Ecto neural progenitor cell (in vitro differentiated cells): Measurements from ENCODE around the gene BMP6.
"Not testable (repeated sequence)": the region's sequence is repeated elsewhere in the genome, so short reads cannot be mapped to it uniquely, and the experiment has no call there.

Experiments
- DNase-seq: peaks from one replicate; pipeline ENCODE4 v3.0.0-alpha.2; 2018; ENCODE audit warnings: low spot score

Gene BMP6

DNA sequence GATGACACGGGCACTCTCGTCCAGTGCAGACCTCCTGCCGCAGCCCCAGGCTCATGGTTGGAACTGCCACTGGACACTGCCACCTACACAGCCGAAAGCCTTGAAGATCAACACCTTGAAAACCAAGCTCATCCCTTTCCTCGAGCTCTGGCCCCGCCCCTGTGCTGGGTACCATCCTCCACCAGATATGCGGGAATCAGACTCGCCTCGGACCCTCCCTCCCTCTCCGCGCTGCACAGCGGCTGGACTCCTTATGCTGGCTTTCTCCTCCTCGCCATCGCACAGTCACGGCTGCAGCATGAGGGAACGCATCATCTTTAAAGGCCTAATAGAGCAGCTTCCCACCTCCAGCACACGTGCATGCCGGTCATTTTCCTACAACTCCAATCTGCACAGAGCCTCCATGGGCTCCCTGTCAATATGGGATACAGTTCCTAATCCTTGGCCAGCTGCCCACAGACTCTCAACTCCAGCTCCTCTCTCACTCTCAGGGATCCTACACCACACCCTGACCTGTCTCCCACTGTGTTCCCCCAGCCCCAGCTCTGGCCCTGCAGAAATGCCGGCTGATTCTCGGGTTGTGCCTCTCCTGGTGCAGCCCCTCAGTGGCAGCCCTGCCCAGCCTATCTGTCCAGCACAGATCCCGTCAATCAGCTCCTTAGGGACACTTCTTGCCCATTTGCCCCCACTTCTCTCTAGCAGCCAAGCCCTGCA, 161.5 kb downstream of the BMP6 start:
- no peak for DNase-seq

DNA sequence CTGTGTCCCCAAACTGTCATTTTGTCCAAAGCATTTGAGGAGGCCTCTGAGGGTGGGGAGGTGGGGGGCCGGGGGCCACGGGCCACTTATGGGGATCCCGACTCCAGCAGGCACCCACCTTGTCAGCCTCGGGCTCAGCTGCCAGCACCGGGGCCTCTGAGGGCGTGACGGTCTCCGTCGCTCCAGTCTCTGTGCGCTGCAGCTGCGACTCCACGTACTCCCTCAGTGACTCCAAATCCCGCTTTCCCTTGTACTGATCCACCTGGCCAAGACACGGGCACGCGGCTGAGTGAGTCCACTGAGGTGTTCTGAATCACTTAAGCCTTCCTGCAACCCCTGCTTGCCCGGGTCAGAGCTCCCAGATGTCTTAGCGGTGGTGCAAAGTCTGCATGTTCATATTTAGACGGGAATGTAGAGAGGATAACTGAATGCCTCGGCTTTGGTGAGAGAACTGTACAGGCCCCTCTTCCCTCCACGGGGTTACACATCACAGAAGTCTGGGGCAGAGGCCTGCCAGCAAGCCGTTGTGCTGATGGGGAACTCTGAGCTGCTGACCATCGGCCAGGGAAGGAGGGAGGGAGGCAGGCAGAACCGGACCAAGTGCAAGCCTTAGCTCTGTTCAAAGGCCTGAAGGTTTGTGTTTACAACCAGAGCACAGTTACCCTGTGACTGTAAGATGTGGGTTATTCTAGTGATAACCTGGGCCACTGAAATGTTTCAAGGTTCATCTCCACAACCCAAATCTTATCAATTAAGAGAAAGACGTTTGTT, 162.9 kb downstream of the BMP6 start:
- no peak for DNase-seq

DNA sequence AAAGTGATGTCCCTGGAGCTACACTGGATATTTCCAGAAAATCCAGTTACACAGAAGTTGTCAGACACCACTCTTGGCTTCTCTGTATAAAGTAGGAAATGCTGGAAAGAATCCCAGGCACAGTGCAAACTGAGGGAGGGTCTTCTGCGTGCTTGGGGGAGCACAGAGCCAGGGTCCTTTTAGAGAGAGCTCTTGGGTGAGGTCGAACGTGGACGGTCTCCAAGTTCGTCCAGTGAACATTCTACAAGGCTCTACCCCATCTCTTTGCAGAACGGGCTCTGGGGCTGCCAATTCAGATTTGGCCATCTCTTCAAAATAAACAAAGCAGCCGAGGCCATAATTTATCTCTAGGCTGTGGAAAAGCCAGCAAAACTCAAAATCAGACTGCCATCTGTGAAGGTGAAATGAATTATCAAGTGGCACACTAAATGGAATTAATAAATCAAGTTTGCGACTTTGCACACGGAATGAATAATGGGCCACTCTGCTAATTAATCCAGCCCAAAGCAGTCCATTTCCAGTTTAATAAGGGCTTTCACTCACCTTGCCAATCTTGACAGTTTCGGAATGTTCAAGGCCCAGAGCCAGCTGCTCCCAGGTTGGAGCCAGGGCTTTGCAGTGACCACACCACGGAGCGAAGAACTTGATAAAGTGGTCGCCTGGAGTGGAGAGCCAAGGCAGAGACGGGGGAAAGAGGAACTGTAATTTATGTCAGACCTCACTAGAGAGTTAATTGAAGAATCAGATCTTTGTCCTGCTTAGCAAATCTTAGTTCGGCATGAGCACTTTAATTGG, 165.4 kb downstream of the BMP6 start:
- no peak for DNase-seq

DNA sequence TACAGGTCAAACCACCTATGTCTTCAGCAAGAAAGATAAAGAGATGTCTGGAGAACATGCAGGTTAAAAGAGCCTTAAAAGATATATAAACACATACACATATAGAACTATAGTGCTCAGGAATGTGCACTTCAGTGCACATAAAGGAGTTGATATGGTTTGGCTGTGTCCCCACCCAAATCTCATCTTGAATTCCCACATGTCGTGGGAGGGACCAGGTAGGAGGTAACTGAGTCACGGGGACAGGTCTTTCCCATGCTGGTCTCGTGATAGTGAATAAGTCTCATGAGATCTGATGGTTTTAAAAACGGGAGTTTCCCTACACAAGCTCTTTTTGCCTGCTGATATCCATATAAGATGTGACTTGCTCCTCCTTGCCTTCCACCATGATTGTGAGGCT, 166.5 kb downstream of the BMP6 start:
- DNase-seq = not testable (repeated sequence)

DNA sequence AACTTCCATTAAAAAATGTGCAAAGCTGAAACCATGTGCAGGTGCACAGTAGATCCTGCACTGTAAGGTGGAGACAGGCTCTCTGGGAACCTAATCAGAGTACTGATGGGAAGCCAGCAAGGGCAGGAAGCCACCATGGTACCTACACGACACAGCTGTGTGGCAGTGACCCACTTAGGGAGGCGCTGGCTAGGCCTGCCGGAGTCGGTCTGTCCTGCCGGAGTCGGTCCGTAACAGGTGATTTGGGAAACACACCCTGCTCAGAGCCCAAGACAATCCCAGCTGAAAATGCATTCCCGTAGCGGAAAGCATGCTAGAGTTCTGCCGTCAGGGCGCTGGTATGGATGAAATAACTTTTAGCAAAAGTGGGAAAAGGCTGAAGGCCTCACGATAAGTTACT, 167.4 kb downstream of the BMP6 start:
- DNase-seq = no peak

DNA sequence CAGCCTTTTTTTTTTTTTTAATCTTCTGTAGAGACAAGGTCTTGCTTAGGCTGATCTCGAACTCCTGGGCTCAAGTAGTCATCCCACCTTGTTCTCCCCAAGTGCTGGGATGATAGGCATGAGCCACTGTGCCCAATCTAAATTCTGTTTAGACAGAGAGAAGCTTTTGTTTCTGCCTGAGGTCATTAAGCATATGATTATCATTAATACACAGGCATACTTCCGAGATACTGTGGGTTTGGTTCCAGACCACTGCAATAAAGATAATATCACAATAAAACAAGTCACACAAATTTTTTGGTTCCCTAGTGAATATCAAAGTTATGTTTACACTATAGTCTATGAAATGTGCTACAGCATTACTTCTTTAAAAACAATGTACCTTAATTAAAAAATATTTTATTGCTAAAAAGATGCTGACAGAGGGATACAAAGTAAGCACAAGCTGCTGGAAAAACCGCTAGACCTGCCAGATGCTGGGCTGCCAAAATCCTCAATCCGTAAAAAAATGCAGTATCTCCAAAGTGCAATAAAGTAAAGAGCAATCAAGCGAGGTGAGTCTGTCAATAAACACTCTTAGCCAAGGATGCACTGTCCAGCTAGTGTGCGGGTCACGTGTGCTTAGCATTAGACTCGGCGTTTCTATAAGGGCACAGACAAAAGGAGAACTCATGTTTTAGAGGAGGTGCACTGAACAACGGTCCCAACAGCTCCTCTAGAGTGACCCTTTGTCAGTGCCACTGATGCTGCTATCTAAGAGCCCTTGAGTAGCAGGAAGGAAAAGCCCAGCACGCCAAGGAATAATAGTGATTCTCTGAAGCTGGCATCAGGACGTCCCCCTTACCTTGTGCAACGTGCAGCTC, 168.6 kb downstream of the BMP6 start:
- DNase-seq = no peak

DNA sequence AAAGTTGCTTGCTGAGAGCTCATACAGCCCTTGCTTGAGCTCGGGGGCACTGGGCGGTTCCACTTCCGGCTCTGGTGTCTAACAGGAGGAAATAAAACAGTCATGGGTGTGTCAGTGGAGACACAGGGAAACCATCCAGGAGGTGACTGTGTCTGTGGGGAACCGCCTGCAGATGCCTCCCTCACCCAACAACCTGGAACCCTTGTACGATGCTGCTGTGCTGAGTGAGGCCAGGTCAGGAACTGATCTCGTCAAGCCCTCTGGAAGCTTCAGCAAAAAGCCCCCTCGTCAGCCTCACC, 169.2 kb downstream of the BMP6 start:
- DNase-seq = no peak

DNA sequence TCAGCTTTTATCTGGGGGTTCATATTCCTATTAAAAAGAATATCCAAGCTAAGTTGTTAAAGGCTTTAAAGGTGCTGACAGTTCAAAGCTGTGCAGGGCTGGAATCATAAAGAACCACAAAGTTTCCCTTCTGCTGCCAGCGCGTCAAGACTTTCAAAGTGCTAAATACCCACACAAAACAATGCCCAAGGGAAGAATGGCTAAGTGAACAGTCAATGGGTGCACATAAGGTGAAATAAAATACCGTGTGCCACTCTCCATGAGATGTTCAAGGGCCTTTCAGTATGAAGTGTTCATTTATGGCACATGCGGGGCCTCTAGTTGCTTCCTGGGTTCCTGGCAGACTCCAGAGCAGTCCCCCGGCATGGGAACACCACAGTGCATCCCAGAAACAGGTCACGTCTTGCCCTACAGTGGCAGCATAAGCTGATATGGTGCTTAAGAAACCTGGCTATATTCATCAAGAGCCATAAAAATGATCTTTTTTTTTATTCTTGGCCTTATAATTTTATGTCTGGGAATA, 170.6 kb downstream of the BMP6 start:
- no peak for DNase-seq

DNA sequence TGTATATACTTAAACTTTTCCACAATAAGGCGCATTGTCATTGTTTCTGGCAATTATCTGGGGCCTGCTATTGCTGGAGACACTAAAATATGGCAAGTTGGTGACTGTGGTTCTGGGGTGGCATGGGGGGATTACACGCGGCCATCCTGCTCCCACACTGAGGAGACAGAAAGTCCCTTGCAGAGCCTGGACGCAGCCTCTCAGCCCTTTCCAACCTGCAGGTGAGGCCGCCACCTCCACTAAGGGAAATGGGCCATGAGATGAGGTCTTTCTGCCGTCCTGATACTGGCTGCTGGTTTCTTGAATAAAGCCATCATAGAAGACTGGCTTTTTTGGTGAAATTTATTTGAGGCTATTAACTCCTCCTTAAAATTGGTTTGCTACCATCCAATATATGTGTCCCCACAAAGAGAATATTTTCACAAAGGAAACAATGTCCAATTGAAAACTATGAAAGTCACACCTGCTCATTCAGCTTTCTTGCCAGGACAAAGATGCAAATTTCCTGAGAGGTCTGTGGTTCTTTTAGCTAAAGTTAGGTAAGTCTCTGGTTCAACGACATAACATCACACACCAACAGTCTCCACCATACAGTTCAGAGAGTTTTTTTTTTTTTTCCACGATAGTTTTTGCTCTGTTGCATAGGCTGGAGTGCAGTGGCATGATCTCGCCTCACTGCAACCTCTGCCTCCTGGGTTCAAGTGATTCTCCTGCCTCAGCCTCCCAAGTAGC, 171.7 kb downstream of the BMP6 start:
- DNase-seq = no peak

DNA sequence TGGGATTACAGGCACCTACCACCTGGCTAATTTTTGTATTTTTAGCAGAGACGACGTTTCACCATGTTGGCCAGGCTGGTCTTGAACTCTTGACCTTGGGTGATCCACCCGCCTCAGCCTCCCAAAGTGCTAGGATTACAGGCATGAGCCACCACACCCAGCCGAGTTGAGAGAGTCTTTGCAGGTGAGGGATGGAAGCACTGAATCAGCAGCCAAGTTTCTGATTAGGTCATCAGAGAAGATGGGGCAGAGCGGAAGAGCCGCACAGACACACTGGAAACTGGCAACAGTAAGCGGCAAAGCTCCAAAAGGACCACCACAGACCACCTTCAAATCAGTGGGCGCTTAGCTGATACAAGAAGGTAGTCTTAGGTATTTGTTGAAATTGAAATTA, 172.3 kb downstream of the BMP6 start:
- DNase-seq = not testable (repeated sequence)

DNA sequence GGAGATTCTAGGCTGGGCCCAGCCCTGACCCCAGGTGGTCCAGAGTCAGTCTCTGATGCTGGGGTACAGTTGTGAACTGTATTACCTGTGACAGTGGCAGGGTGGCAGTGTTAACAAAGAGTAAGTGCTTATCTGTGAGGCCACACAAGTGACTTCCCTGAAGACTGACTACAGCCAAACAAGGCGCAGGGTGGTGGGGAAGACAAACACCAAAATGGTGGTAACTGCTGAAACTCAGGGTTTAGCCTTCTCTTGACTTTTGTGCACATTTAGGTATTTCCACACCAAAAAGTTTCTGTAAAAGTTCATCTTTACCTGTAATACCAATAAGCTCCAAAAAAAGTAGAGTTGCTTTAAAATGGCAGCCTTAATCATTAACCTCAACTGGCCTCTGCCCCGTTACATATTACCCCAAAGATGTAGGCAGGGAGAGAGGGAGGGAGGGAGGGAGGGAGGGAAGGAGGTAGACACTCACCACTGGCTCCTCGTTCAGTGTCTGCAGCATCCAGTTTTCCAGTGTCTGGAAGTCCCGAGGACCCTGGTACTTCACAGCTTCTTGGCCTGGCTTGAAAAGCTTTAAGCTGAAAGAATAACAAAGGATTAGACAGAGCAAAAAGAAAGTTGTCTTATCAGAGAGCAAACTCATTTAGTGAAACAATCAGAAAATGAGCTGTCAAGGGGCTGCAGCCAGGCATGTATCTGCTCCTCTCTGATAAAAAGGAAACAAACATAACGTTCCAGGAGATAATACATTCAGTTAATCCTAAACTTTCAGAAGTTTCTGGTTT, 173.4 kb downstream of the BMP6 start:
- no peak for DNase-seq

DNA sequence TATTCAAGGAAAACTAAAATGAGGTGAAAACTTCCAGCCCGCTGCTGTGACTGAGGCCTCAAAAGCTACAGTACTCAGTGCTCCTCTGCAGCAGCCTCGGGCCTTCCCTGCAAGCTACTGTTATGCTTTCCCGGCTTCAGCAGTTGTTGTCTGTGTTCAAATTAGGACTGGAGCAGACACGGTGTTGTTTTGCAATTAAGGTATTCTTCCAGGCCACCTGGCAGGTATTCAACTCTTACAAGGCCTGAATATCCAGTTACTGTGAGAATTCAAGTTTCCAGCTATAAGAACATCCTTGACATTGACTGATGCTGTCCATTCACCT, 174.0 kb downstream of the BMP6 start:
- DNase-seq = no peak

DNA sequence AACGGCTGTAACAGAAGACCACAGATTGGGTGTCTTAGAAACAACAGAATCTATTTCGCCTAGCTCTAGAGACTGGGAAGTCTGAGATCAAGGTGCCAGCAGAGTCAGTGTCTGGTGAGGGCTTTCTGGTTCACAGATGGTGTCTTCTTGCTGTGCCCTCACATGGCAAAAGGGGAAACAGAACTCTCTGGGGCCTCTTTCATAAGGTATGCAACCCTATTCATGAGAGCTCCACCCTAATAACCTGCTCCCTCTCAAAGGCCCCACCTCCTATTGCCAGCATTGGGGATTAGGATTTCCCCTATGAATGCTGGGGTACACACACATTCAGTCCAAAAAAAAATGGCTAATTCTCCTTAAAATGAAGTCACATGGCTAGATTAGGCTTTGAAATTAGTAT, 174.7 kb downstream of the BMP6 start:
- no peak for DNase-seq

DNA sequence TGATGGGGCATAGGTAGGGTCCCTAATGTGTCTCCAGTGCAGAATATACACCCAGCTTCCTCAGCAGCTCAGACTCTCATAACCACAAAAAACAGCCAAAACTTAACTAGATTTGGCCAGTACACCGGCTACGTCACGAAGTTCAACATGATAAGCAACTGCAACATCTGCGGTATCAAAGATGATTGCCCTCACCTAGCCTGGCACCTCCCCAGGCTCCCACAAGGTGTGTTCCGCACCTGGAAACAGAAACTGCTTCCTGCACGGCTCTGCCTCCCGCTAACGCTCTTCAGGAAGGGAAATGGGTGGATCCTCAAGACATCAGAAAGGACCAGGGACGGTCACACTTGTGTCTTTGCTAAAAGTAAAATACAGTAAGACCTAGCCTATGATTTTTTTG, 175.2 kb downstream of the BMP6 start:
- no peak for DNase-seq

DNA sequence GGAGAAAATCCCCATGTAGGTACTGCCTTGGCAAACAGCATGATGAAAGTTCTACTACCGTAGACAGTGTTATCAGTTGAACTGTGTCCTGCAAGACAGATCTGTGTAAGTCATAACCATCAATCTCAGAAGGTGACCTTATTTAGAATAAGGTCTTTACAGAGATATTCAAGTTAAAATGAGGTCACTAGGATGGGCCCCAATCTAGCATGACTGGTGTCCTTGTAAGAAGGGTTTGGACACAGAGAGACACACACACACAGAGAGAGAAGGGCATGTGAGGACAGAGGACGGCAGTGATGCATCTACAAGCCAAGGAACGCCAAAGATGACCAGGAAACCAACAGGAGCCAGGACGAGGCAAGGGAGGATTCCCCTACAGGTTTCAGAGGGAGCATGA, 175.9 kb downstream of the BMP6 start:
- no peak for DNase-seq

DNA sequence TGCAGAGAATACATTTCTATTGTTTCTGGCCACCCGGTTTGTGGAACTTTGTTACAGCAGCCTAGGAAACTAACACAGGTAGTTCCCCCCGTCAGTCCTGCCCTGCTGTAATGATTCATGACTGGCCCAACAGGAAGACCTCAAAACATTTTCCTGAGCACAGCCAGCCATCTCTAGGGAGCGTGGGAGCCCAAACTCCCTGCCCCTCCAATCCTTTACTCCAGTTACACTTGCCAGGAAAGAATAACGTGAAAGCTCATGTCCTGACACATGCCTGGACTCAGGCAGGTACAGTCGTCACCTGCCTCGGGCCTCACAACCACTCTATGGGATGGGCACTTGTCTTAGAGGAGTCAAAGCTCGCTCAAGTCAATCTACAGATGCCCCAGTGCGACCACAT, 176.3 kb downstream of the BMP6 start:
- DNase-seq = no peak

DNA sequence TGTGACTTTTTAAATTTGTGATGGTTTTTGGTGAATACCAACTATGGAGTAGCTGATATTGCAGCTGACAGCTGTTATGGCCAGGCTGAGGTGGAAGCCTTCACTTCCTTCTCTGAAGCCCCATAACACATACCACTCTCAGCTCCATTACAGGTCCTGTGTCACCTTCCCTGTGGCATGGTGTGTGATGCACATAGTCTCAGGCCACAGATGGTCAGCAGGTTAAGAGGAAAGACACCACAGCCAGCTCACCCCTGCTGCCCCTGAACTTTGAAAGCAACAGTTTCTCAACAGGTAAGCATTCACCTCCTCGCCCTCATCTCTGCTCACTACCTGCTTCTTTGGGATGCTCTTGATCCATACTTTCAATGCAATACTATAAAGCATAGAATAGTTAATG, 177.0 kb downstream of the BMP6 start:
- DNase-seq = no peak

DNA sequence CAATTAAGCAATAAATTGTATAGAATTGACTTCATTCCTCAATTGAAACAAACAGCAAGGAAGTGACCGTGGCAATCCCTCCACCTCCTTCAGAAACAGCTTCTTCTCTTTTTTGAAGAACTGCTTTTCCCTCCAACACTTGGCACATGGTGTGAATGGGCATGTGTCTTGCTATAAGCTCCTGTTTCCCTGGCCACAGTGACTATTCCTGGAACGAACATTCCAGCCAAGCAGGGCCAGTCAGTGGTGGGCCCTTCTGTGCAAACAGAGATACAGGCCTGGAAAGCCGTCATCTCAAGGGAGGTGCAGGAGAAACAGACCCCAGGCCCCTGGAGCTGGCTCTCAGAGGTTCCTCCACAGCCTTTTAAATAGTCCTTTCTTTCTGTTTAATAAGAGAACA, 177.8 kb downstream of the BMP6 start:
- no peak for DNase-seq

DNA sequence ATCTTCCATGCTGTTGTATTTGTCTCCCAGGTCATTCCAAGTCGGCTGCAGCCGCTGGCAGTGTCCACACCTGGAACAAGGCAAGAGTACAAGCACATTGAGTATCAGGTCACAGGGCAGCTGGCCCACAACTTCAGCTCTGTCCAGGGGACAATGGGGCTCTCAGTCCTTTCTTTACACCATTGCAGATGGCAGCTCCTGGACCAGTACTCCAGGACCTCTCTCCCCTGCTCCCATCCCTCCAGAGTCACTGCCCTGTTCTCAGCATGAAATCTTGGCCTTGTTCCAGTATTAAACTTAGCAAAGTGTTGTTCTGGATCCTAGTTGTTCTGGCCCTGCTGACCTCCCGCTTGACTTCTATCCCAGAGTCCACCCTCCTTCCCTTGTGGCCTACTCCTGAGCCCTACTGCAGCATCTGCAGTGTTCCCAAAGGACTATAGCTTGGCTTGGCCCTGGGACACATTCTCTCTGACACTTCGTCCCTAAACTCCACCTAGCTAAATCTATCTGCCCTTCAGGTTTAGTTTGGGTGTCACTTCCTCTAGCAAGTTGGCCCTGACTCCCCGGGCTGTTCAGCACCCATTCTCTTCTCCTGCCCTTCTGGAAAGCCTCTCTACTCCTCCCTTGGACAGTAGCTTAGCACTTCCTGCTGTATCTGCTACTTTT, 178.9 kb downstream of the BMP6 start:
- DNase-seq = no peak

DNA sequence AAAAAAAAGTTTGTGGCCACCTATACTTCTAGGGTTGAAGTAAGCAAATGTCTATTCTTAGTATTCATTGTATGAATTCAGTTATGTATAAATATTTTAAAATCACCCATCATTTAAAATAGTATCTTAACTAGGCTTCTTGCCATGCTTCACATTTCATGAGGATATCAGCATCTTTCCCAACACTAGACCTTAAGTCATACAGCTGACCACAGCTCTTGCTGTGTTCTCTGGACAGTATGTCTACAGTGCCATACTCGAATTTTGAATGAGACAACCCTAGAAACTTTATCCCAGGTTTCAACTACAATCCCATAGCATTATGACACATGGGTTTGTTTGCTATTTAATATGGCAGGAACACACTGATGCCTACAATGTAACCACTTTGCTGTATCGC, 179.5 kb downstream of the BMP6 start:
- DNase-seq = no peak
